Glutamatergic neuron (in vitro differentiated cells): ENCODE measurements around the gene IQGAP3. TPM values are rescaled to one million over a fixed set of nuclear protein-coding genes. Genes with fewer than 3 reads are reported as not detected.
"Not testable (repeated sequence)": the region's sequence is repeated elsewhere in the genome, so short reads cannot be mapped to it uniquely, and the experiment has no call there.

Source experiments
- DNase-seq: peaks from one replicate; pipeline ENCODE4 v3.0.0; 2022
- H3K27ac Mint-ChIP-seq: one replicate; pipeline ENCODE4 v1.8.0; 2020; ENCODE audit warnings: mild to moderate bottlenecking, mixed read lengths, inconsistent platforms; ENCODE audit not compliant: unreplicated experiment
- H3K27me3 Mint-ChIP-seq: one replicate; pipeline ENCODE4 v1.8.0; 2020; ENCODE audit warnings: mild to moderate bottlenecking, moderate library complexity, mixed read lengths, inconsistent platforms; ENCODE audit not compliant: unreplicated experiment
- H3K36me3 Mint-ChIP-seq: one replicate; pipeline ENCODE4 v1.8.0; 2020; ENCODE audit warnings: mild to moderate bottlenecking, mixed read lengths, inconsistent platforms; ENCODE audit not compliant: unreplicated experiment
- H3K4me1 Mint-ChIP-seq: one replicate; pipeline ENCODE4 v1.8.0; 2020; ENCODE audit warnings: mild to moderate bottlenecking, low read depth, mixed read lengths, inconsistent platforms; ENCODE audit not compliant: unreplicated experiment
- H3K4me3 Mint-ChIP-seq: one replicate; pipeline ENCODE4 v1.8.0; 2020; ENCODE audit warnings: mild to moderate bottlenecking, mixed read lengths, inconsistent platforms; ENCODE audit not compliant: unreplicated experiment
- H3K9me3 Mint-ChIP-seq: one replicate; pipeline ENCODE4 v1.8.0; 2020; ENCODE audit warnings: mild to moderate bottlenecking, moderate library complexity, mixed read lengths, inconsistent platforms; ENCODE audit not compliant: unreplicated experiment
- total RNA-seq: library from RNA; stranded (reverse); fragmentation: NEBNext Ultra II Directional; extraction: Animal tissue kit (Norgen Biotek cat#: 25700); gene quantifications from one replicate; pipeline ENCODE4 v1.2.1, GENCODE V29; 2021; ENCODE audit not compliant: unreplicated experiment
- TF ChIP-seq, protein P1 (sequence below): fragments of 200-600 bp; sonication (generic); IDR thresholded peaks from one replicate; pipeline ENCODE4 v1.5.0; 2021; ENCODE audit not compliant: partially characterized antibody, unreplicated experiment

The IQGAP3 gene
- total RNA-seq, 1 donor from 2014 or later: 6.1 TPM

DNA sequence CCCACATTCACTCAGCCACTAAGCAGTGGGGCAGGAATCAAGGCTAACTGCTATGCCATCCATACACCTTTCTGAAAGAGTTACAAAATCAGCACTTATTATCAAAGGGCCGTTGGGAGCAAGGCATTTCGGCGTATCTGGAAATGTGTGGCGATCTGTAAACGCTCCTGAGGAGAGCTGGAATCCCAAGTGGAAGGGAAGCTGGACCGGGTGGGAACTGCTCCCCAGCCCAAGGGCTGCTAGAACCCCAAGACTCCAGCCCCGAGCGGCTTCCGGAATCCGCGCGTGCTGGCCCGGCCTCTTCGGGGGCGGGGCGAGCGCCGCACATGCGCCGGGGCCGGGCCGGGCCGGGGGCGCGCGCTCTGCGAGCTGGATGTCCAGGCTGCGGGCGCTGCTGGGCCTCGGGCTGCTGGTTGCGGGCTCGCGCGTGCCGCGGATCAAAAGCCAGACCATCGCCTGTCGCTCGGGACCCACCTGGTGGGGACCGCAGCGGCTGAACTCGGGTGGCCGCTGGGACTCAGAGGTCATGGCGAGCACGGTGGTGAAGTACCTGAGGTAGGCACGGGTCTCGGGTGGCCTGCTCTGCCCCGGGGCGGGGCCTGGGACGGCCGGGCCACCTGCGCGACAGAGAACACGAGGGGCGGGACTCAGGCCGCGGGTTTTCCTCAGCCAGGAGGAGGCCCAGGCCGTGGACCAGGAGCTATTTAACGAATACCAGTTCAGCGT, 19.2 kb upstream of the IQGAP3 start, which contains the start of gene NAXE:
Gene NAXE (plus strand): TSS at position 345 of the 726 bp plus-strand sequence. CDS start 29 bp downstream, at position 374.
- TF ChIP-seq, protein P1, sequence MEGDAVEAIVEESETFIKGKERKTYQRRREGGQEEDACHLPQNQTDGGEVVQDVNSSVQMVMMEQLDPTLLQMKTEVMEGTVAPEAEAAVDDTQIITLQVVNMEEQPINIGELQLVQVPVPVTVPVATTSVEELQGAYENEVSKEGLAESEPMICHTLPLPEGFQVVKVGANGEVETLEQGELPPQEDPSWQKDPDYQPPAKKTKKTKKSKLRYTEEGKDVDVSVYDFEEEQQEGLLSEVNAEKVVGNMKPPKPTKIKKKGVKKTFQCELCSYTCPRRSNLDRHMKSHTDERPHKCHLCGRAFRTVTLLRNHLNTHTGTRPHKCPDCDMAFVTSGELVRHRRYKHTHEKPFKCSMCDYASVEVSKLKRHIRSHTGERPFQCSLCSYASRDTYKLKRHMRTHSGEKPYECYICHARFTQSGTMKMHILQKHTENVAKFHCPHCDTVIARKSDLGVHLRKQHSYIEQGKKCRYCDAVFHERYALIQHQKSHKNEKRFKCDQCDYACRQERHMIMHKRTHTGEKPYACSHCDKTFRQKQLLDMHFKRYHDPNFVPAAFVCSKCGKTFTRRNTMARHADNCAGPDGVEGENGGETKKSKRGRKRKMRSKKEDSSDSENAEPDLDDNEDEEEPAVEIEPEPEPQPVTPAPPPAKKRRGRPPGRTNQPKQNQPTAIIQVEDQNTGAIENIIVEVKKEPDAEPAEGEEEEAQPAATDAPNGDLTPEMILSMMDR: no peak
- Mint-ChIP-seq H3K27me3 (peaks cover 9% of the 10 kb centered on the region), H3K36me3 (no peaks in the 10 kb centered on the region), H3K9me3 (peaks cover 8% of the 10 kb centered on the region), H3K27ac (peak within 1 kb of the TSS; percentile 62), H3K4me1 (peaks cover 2% of the 10 kb centered on the region), H3K4me3 (peak within 1 kb of the TSS; percentile 87)
- peak; percentile 73 for DNase-seq

DNA sequence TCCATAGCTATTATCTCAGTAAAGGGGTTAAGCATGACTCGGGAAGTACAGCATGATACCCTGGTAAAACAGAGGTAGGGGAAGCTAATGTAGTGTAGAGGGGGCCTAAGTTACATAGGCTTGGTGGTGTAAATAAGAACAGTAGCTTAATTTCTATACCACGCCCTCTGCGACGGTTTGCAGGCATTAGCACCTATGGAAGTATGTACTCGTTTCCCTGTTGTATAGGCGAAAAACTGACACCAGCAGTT, 18.7 kb upstream of the IQGAP3 start:
- Mint-ChIP-seq H3K9me3 (peaks cover 8% of the 10 kb centered on the region), H3K27ac (peak overlapping the region; percentile 62), H3K36me3 (no peaks in the 10 kb centered on the region), H3K27me3 (peaks cover 9% of the 10 kb centered on the region), H3K4me3 (peak overlapping the region; percentile 87), H3K4me1 (peaks cover 2% of the 10 kb centered on the region)
- DNase-seq: no peak
- TF ChIP-seq, protein P1: no peak

DNA sequence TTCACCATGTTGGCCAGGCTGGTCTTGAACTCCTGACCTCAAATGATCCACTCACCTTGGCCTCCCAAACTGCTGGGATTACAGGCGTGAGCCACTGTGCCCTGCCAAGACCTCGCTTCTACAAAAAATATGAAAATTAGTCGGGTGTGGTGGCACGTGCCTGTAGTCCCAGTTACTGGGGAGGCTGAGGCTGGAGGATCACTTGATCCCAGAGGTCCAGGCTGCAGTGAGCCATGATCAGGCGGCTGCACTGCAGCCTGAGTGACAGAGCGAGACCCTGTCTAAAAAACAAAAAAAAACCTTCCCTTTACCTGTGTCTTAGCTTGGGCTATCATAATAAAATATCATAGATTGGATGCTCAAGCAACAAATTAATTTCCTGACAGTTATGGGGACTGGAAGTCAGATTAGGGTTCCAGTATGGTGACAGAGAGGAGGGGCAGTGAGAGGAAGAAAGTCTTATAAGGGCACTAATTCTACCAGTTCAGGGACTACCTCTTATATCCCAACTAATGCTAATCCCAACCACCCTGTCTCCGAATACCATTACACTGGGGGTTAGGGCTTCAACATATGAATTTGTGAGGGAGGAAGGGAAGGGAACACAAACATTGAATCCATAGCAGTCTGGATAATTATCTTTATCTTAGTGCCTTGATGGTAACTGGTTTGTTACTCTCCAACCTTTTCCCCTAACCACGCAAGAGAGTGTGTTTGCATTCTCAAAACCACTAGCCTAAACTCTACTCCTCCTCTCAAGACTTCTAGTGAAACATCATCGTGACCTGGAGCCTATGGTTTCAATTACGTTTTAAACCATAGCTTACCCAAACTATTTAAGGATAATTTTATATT, 18.2 kb upstream of the IQGAP3 start:
- Mint-ChIP-seq H3K27ac (no peak overlapping the region), H3K27me3 (peaks cover 7% of the 10 kb centered on the region), H3K9me3 (peaks cover 8% of the 10 kb centered on the region), H3K4me3 (peak overlapping the region; percentile 87), H3K36me3 (no peaks in the 10 kb centered on the region), H3K4me1 (peaks cover 2% of the 10 kb centered on the region)
- TF ChIP-seq, protein P1: no peak
- no peak for DNase-seq

DNA sequence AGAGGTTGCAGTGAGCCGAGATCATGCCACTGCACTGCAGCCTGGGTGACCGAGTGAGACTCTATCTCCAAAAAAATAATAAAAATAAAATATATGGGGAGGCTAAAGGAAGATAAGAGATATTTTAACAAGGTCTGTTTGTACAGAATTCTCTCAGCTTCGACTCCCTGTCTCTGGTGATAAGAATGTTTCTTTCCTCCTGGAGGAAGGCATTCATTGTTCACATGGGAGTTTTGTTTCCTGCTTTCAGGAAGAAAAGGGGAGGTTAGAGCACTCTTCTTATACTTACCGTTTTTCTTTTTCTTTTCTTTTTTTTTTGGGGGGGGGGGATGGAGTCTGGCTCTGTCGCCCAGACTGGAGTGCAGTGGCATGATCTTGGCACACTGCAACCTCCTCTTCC, 17.2 kb upstream of the IQGAP3 start:
- TF ChIP-seq, protein P1: no peak
- H3K27me3 Mint-ChIP-seq: peaks cover 6% of the 10 kb centered on the region
- H3K4me3 Mint-ChIP-seq: no peak overlapping the region
- no peak for DNase-seq
- H3K27ac Mint-ChIP-seq: no peak overlapping the region
- peaks cover 5% of the 10 kb centered on the region for H3K9me3 Mint-ChIP-seq
- H3K36me3 Mint-ChIP-seq: no peaks in the 10 kb centered on the region
- peaks cover 2% of the 10 kb centered on the region for H3K4me1 Mint-ChIP-seq

DNA sequence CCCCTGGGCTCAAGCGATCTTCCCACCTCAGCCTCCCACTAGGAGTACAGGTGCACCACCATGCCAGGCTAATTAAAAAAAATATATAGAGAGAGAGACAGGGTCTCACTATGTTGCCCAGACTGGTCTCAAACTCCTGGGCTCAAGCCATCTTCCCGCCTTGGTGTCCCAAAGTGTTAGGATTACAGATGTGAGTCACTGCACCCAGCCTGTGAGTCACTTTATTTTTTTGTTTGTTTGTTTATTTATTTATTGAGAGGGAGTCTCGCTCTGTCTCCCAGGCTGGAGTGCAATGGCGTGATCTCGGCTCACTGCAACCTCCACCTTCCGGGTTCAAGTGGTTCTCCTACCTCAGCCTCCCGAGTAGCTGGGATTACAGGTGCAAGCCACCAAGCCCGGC, 15.6 kb upstream of the IQGAP3 start:
- not testable (repeated sequence) for H3K27ac Mint-ChIP-seq, H3K27me3 Mint-ChIP-seq, H3K9me3 Mint-ChIP-seq, H3K4me3 Mint-ChIP-seq, DNase-seq, H3K4me1 Mint-ChIP-seq, H3K36me3 Mint-ChIP-seq
